Coronary artery (tissue), 2 donors: Measurements from ENCODE around the gene TTLL6.

Experiments
- DNase-seq: peaks from one replicate; pipeline ENCODE4 v3.0.0-alpha.2; 2017; ENCODE audit warnings: low spot score
- H3K27ac ChIP-seq, 2 donors: fragments of 200-600 bp; sonication (generic); one replicate each; pipeline ENCODE4 v1.5.1; 2016 to 2019
- H3K4me3 ChIP-seq: fragments of 200-600 bp; sonication (generic); 2 replicates; pipeline ENCODE4 v1.5.1; 2016; ENCODE audit warnings: mild to moderate bottlenecking, moderate library complexity
- TF ChIP-seq, protein P1 (sequence below): fragments of 200-600 bp; sonication (generic); IDR thresholded peaks from one replicate; pipeline ENCODE4 v1.5.1; 2019; ENCODE audit warnings: antibody characterized with exemption

Gene TTLL6

DNA sequence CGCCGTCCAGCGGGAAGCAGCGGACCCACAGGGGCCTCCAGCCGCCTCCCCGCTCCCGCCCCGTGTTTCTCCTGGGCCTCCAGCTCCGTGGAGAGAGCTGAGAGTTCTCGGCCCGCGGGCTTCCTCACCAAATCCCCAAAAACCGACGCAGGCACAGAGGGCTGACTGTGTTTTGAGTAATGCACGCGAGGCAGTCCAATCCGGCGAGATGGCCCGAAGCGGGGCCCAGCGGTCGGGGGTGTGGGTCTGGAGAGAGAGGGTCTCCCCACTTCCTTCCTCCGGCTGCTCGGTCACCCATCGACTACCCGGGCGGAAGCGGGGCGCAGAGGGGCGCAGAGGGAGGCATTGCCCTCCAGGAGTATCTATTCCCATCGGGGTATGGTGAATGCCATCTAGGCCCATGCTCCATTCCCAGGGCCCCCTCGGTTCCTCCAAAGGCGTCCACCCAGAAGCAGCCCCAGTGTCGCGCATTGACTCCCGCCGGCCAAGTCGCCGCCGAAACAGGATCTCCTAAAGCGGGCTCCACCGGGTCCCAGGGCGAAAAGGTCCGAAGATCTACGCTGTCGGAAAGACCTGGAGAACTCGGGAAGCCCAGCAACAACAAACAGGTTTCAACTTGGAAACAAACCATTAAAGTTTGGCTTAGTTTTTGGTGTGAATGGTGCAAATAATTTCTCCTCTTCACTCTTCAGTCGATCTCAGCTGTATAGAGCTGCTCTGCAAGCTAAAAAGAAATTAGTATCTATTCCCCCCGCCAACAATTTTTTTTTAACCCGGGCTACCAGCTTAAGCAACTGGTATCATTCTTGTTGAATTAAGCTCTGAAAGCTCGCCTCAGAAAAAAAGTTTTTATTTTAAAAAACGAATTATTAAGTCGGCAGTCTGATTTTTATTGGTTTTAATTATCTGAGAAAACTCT is 69.3 kb downstream of the TTLL6 start:
- no peak overlapping the region for H3K4me3 ChIP-seq
- no peak overlapping the region for H3K27ac ChIP-seq
- no peak for DNase-seq
- TF ChIP-seq, protein P1, sequence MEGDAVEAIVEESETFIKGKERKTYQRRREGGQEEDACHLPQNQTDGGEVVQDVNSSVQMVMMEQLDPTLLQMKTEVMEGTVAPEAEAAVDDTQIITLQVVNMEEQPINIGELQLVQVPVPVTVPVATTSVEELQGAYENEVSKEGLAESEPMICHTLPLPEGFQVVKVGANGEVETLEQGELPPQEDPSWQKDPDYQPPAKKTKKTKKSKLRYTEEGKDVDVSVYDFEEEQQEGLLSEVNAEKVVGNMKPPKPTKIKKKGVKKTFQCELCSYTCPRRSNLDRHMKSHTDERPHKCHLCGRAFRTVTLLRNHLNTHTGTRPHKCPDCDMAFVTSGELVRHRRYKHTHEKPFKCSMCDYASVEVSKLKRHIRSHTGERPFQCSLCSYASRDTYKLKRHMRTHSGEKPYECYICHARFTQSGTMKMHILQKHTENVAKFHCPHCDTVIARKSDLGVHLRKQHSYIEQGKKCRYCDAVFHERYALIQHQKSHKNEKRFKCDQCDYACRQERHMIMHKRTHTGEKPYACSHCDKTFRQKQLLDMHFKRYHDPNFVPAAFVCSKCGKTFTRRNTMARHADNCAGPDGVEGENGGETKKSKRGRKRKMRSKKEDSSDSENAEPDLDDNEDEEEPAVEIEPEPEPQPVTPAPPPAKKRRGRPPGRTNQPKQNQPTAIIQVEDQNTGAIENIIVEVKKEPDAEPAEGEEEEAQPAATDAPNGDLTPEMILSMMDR, result no peak

DNA sequence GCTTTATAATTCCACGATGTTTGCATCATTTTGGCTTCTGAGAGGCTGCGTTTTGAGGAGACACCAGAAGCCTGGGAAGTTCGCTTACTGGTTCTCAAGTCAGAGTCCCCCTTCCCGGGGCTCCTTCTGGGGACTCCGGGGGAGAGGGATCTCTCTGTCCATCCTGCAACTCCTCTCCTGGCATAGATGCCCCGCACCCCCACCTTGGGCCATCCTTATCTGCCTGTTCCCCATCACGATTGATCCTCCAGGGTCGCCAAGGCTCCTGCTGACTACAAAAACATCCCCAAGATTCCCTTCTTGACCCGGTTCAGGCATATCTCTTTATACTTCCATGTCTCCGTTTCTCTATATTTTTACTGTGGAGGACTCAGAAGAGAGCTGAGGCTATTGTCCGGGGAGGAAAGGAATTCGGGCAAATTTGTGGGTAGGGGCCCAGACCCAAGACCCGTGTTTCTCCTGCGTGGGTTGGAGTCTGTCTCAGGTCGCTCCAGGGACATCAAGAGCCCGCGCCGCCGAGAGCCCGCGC is 70.0 kb downstream of the TTLL6 start:
- Histone ChIP-seq H3K4me3 (no peak overlapping the region), H3K27ac (no peak overlapping the region)
- DNase-seq, result no peak
- TF ChIP-seq, protein P1, result no peak

DNA sequence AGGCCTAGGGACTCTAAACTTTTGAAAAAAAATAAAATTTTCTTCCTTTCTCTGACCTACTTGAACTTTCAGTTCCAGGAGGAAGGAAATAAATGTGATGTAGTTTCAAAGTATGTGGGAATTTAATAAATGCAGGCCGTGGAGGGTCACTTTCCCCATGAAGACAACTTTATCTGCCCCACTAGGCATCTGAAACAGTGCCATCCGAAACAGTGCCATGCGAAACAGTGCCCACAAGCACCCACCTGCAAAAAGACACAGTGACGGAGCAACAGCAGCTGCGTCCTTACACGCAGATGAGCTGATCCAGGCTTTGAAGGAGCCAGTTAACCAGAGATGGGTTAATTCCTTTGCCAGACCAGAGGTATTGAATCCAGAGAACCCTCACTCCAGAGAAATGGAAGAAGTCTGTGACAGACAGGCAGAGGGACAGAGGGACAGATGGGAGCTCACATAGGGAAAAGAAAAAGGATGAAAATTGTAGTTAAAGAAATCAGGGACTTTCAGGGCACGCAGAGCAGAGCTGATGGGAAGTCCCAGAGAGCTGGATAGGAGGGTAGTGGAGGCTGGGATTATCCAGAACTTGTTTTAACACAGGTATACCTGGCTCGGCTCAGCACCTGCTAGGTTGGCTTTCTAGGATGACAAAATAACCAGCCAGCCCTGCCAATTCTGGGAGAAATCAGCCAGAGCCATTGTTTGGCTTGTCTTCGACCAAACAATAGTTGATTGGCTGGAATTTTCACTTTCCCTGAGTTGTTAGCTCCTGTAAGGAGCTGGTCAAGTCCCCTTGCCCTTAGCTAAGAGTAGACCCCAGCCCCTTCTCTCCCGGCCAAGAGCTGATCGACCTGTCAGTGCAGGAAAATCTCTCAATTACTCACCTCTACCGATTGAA is 71.4 kb downstream of the TTLL6 start:
- Histone ChIP-seq H3K4me3 (no peak overlapping the region), H3K27ac (no peak overlapping the region)
- TF ChIP-seq, protein P1, result no peak
- DNase-seq, result no peak

DNA sequence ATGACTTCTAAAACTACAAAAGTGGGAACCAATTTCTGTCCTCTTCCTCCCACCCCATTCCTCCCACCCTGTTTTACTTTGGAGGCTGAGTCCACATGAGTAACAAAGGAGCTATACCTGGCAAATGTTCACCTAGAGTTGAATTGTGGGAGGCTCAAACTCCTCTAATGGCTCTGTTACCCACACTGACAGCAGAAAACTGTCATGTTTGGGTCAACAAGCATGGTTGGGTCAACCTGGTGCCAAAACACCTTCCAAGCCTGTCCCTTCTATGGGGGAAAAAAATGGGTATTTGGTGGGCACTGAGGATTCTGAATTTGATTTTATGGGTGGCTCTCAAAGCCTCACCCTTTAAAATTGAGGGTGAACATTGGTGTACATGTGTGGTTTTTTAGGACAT is 76.5 kb downstream of the TTLL6 start:
- Histone ChIP-seq H3K27ac (no peak overlapping the region), H3K4me3 (no peak overlapping the region)
- no peak for DNase-seq
- TF ChIP-seq, protein P1, result no peak

DNA sequence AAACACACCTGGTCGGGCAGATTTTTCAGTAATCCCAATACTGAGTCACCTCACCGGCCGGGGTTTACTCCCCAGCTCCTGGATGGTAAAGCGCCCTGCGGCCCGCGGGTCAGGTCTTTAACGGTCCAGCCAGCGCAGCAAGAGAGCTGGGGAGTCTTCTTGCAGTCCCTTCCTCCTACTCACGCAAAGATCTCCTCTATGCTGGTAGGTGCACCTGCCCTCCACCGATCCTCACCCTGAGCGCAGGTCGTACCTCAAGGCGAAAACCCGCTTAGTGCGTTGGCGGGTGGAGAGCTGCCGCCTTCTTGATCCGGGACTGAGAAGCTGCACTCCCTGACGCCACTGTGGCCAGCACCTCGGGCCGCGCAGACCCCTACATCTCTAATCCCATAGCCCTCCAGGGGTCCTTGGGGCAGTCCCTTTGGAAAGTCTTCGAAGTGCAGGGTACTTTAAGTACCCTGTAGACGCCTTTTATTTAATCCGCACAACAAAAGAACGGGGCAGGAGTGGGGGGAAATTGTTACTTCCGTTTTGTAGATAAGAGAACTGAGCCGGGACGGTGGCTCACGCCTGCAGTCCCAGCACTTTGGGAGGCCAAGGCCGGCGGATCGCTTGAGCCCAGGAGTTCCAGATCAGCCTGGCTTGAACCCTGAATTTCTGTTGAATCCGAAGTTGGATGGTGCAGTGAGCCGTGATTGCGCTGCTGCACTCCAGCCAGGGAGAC is 78.1 kb downstream of the TTLL6 start:
- Histone ChIP-seq H3K27ac (no peak overlapping the region), H3K4me3 (no peak overlapping the region)
- TF ChIP-seq, protein P1, result no peak
- DNase-seq, result no peak

DNA sequence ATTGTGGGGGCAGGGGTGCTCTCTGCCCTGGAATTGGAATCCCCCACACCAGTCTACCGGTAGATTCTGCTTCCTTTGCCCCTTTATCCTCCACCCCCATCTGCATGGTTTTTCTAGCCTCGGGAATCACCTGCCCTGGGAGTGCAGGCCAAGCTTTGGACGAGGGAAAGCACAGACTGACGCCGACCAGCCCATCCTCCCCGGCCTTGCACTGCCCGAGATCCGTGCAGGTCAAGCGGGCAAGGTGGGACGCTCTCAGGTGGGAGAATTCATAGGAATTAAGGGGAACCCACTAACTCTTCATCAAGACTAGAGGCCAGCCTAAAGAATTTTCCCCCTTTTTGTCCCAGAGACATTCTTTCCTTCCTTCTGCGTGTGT is 78.6 kb downstream of the TTLL6 start:
- Histone ChIP-seq H3K4me3 (no peak overlapping the region), H3K27ac (no peak overlapping the region)
- no peak for DNase-seq
- TF ChIP-seq, protein P1, result no peak
